ENCODE results near the gene LHX4.

LHX4 gene

DNA sequence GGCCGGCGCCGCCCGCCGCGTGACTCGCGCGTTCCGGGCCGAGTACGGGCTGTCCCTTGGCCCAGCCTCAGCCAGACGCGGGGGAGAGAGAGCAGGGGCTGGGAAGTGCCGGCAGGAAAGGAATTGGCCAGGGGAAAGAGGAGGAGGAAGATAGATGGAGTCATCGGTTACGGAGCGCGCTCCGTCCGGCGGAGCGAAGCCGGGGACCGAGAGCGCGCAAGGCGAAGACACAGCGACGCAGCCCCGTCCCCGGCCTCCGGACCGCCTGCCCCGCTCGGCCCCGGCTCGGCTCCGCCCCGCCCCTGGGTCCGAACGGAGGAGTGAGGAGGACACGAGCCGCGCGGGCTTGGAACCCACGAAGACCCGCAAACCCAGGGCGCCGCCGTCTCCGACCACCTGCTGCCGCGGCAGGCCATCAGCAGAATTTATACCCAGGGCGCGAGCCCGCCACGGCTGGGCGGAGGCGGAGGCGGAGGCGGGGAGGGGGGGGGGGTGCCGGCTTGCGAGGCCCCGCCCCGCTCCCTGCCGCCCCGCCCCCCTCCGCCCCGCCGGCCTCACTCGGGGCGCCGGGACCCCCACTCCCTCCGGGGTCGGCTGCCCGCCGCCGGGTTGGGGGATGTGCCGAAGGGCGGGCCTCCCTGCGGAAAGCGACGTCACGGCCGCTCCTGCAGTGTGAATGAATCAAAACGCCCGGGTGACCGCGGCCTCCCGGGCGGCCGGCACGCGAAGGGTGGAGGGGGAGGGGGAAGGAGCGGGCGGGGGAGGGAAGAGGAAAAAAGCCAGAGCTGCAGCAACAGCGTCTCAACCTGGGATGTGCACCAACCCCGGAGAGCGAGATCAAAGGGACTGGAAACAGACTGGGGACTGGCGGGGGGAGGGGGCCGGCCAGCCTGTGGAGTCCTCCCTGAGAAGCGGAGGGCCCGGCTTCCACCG lies at the start of gene LHX4:
TSS of gene LHX4 (plus strand) at position 782 of the 933 bp plus-strand sequence. CDS start 266 bp downstream, outside the sequence.
- peak; percentile 70 for DNase-seq

DNA sequence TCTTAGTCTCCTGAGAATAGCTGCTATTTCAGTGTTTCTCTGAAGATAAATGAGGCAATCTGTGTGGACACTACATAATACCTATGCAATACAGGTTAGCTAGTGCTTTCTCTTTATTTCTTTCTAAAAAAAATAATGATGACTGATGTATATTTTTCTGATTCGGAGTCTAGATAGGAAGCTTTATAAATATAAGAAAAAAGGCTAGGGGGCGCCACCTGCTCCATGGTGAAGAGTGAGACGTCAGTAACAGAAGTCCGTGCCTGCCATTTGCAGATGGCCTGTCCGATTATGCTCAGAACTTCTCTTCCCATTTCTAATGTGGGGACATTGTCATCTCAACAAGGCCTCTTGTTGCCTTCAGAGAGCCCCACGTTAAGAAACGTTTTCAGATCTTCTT lies 49.0 kb upstream of the LHX4 start:
- DNase-seq = no peak

DNA sequence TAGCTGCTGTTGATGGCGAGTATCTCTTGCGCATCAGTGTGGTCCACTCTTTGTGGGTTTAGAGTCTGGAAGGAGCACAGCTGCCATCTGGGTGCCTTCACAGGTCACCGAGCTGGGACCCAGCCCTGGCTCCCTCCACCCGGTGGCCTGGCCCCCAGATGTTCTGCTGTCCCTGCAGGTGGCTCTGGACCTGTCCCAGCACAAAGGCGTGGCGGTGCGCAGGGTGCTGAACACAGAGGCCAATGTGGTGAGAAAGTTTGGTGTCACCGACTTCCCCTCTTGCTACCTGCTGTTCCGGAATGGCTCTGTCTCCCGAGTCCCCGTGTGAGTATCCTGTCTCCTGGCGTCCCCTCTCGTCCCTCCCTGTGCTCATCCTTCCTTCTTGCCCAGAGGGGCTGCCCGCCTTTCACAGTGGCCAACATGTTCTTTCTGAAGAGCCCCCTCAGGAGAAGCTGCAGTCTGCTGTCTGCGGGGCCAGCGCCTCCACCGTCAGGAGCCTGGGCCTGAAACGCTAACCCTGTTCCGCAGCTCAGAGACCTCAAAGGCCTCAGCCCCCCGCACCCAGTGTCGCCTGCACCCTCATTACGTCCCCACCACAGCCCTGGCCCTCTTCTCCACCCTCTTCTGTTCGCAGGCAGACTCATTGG lies 47.9 kb upstream of the LHX4 start:
- no peak for DNase-seq

DNA sequence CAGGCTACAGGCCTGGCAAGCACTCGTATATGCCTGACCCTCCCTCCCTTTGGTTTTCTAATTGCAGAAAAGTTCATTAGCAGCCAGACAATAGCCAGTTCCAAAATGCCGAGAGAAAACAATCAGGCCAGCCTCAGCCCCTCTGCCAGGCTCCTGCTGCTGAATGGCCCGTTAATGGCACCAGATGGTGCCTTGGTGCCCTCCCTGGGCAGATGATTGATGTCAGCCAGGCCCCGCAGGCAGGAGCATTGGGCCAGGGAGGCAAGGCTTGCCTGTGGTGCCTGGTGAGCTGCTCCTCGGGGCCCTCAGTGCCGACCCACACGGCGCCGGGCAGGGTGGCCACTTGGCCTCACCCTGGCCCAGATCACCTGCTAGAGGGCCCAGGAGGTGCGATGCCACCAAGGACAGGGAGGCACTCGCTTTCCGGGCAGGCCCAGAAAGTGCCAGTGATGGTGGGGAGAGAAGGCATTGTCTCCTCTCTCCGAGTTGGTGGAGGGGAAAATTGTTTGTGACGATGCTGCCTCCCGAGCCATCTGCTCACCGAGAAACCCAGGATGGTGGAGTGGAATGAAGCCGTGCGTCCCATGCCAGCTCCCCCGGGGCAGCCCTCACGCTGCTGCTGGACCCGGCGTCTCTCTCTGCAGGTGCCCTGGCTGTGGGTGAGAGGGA lies 47.3 kb upstream of the LHX4 start:
- no peak for DNase-seq

DNA sequence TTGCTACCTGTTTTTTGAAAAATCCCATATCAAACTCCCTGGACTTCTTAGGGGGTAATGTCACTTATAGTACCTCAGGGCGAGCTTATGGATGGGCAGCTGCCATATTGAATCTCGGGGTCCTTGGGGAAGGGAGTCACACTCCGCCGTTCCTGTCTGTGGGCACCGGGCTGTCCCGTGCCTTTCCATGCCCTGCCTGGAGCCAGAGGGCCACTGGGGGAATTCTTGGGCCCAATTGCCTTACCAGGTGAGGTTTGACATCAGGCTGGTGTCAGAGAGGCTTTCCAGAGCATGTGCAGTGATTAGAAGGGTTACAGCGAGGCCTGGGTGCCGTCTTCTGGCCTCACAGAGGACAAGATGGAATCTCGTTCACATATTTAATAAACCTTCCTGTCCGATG lies 46.6 kb upstream of the LHX4 start:
- DNase-seq = no peak

DNA sequence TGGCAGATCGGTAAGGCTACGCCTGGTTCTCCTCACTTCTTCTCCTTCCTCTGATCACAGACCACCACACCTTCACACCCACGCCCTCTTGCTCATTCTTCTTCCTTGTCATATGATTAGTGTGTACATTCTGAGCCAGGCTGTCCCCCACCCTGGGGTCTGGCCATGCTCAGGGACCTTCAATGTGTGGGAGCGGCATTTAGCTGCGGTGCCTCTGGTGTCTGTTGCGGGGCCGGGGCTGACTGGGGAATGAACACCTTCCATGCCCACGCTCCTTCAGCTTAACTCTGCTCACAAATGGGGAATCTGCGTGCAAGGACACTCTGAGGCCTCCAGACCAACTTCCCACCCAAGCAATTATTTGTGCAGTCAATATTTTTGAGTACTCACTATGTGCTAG lies 46.0 kb upstream of the LHX4 start:
- no peak for DNase-seq

DNA sequence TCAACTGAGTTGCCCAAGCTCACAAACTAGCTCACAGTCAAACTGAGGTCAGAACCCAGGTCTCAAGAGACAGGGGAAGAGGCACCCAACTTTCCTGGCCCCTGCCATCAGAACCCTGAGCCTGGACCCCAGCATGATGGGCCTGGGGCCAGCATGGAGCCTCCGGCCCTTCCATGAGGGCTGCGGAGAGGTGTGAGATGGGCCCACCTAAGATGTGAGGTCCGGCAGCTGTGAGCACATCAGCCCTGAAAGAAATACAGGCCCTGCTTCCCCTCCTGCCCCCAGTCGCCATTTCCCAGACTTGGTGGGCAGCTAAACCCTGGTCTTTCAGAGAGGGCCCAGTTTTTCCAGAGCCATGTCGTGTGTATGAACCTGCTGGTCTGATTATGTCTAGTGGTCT lies 44.8 kb upstream of the LHX4 start:
- DNase-seq = no peak

DNA sequence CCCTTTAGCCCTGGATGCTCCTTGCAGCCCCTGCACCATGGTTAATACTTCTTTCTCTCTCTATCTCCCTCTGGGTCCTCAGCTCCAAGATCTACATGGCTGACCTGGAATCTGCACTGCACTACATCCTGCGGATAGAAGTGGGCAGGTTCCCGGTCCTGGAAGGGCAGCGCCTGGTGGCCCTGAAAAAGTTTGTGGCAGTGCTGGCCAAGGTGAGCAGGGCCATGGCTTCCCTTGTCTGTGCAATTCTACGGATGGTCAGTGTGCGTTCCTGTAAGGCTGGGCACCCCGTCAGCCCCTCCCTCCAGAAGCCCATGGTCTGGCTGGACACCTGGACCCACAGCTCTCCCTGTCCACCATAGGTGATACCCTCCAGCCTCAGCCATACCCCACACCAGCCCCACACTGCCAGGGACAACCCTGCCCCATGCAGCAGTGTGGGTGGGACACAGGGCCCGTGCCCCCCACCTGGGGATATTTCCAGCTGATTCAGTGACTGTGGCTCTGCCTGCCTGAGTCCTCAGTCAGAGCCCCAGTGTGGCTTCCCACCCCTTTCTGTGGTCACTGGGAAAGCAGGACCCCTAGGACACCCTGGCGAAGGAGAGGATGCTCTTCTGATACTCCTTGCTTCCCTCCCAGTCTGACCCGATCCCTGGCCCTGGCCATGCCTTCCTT lies 44.0 kb upstream of the LHX4 start:
- no peak for DNase-seq

DNA sequence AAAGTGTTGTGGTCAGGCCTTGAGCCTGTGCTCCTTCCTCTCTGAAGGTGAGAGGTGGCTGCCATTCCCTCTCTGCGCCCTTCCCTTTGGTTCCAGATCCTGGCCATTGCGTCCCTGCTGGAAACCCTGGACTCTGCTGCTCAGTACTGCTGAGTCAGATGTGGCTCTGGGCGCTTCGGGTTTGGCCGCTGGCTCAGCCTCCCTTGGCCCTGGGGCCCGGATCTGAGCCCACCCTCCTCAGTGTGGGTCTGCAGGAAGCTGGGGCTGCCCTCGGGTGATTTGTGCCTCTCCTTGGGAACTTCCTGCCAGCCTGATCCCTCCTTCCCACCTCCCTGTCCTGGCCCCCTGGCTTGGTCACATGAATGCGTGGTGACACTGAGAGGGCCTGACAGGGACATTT lies 43.2 kb upstream of the LHX4 start:
- no peak for DNase-seq

DNA sequence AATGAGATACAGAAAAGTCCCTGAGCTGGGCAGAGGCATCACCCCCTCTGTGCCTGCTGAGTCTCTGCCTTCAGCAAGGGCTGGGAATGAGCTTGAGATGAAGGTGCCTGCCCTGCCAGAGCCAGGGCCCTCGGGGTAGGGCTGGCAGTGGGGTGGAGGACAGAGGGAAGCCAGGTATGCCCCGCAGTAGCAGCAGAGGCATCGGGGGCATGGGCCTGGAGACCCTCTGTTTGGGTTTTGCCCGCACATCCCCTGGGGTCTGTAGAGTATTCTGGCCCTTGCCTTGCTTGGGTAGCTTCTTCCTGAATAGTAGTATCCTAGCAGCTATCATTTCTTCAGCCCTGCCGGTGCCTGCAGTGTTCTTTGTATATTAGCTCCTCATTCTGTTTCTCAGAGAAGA lies 42.4 kb upstream of the LHX4 start:
- no peak for DNase-seq

DNA sequence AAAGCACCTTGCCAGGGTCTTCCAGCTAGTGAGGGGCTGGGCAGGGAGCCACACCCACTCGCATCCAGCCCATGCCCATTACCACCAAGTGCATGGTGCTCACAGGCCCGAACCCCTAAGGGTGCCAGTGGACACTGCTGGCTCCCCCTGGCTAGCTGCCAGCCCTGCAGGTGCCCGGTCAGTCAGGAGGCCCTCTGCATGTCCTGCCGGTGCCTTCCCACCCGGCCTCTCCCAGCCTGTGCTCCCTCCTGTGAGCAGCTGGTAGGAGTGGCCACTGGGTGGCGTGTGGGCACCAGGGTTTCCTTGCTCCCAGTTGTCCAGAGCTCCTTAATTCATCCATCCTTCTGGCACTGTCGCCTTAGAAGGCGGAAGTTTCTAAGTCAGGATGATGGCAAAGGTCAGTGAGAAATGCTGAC lies 42.0 kb upstream of the LHX4 start:
- DNase-seq = no peak

DNA sequence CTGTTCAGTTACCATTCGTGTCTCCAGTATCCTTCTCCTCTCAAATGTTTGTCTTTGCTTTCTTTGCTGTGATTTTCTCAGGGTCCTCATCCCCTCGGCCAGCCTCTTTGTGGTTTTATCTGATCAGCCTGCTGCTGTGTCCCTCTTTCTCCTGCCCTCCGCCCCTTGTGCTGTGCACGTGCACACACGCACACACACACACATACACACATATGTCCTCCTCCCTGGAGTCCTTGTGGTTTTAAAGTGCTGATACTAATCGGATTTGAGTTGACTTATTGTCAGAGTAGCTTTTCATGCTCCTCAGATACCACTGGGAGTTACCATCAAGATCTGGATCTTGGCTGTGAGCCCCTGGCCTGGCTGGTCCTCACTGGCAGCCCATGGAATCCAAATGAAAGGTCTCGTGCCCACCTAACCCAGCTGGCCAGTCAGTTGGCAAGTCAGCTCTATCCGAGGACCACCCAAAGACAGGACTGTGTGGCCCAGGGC lies 41.3 kb upstream of the LHX4 start:
- no peak for DNase-seq

DNA sequence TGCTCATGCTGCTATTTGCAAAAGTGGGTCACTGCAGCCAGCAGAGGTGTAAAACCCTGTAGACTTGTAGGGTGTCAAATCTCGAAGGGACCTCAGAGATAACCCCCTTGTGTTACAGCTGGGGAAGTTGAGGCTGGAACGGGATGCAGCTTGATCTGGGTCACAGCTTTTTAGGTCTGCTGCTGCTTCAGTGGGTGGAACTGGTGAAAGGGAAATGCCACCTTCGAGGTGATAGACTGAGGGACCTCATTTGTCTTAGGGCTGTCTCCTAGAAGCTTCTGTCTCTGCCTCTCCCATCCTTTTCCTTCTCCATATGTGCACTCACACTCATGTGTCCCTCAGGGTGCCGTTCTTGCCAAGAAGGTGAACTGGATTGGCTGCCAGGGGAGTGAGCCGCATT lies 40.0 kb upstream of the LHX4 start:
- DNase-seq = no peak

DNA sequence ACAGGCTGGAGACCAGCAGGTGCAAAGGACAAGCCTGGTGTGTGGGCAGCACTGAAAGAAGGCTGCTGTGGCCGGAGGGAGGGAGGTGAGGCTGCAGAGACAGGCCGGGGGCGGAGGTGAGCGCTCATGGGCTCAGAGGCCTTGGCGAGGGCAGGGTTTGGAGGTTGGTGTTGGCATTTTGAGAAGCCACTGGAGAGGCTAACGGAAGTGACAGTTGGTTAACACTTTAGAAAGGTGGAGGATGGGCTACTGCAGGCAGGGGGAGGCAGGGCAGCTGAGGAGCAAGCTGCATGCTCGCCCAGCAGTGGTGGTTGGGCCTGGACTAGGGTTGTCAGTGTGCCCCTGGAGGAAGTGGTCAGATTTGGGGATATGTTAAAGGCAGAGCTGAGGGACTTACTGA lies 37.9 kb upstream of the LHX4 start:
- DNase-seq = no peak

DNA sequence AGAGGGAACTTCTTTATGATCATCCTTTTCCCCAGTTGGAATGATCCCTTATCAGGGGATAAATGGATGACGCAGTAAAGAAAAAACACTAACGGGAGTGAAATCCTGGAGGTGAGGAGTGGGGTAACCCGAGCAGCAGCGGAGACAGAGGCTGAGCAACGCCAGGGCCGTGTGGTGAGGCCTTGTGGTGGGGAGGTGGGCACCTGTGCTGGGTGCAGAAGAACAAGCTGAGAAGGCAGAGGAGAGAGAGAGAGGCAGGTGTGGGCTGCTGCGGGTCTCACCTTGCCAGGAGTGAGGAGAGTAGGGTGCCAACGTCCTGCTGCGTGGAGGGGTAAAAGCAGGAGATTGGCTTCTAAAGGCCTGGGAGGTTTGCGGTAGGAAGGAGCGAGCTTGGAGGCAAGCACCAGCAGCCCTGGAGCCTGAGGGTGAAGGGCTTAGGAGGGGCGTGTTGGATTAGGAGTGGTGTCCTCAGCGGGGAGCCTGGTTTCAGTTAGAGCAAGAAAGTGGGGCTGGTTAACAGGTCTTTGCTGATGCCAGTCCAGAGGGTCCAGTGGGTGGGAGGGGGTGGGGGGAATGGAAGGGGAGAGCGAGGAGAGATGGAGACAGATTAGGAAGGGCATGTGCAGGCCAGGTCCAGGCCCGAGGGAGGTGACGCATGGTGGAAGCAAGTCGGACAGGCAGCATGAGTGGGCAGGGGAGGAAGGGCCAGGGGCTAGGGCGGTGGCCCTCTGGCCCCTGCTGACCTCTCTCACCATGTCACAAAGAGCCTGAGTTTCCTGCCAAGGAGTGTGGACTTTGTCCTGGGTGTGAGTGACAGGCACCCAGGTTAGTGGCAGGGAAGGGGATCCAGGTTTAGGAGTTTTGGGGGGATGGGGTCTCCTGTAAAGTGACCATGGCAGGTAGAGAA lies 36.7 kb upstream of the LHX4 start:
- no peak for DNase-seq

DNA sequence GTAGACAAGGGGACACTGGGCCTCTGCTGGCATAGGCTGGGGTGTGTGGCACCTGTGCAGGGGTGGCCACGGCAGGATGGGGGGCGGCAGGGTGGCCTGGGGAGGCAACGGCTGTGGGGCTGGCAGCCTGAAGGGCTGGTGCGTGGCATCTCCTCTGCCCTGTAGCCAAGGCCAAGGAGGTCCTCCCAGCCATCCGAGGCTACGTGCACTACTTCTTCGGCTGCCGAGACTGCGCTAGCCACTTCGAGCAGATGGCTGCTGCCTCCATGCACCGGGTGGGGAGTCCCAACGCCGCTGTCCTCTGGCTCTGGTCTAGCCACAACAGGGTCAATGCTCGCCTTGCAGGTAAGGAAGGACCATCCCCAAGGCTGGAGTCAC lies 36.0 kb upstream of the LHX4 start:
- DNase-seq = no peak

DNA sequence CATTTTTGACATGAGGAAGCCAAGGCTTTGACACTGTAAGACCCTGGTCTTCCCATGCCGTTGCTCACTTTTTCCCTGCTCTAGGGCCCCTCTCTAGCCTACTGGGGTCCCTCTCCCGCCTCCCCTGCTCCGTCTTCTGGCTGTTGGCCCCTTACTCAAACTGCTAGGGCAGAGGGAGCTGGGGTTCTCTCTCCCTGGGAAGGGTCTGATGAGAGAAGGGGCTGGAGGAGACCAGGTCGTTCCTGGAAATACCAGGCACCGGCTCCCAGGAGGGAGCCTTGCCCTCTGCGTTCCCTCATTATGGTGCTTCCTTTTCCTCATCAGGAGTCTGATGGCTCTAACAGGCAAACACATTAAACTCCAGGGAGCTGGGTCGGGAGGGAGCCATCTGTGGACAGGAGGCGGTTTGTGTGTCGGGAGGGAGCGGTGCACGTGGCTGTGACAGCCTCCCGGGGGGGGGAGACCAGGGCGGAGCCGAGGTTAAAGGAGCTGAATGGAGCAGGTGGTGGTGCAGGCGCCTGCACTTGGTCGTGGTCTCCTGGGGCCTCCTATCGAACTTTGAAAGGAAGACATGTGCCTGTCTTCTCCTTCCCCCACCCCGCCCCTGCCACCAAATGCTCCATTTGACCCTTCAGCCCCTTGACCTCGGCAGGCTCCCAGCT lies 35.4 kb upstream of the LHX4 start:
- no peak for DNase-seq

DNA sequence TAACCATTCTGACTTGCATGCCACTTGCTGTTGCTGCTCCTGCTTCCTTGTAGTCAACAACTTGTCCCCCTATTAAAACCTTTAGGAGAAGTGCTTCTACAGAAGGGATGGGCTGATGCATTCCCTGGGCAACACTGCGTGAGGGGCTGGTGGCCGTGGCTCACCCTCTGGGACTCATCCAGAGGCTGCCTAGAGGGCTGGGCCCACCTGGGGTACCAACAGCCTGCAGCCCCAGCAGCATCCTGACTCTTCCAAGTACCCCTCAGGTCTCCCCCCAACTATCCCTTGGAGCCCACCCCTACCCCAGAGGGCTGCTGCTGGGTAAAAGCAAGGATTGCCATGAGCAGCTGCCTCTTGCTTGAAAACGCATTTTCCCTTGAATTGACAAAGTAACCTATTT lies 34.7 kb upstream of the LHX4 start:
- no peak for DNase-seq

DNA sequence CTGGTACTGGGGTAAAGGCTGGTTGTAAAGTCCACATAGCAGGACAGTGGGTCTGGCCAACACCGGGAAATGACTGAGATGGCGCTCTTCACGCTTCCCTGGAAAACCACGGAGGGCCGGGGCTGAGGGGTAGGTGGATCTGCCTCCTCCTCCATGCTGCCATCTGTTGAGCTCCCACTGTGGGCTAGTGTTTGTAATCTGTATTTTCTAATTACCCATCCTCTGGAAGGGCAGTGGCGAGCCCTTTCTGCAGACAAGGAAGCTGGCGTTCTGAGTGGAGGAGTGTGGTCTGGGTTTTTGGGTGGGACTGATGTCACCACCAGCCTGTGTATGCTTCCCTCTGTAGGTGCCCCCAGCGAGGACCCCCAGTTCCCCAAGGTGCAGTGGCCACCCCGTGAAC lies 34.1 kb upstream of the LHX4 start:
- no peak for DNase-seq

DNA sequence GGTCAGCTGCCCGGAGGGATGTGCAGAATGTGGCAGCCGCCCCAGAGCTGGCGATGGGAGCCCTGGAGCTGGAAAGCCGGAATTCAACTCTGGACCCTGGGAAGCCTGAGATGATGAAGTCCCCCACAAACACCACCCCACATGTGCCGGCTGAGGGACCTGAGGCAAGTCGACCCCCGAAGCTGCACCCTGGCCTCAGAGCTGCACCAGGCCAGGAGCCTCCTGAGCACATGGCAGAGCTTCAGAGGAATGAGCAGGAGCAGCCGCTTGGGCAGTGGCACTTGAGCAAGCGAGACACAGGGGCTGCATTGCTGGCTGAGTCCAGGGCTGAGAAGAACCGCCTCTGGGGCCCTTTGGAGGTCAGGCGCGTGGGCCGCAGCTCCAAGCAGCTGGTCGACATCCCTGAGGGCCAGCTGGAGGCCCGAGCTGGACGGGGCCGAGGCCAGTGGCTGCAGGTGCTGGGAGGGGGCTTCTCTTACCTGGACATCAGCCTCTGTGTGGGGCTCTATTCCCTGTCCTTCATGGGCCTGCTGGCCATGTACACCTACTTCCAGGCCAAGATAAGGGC lies 33.5 kb upstream of the LHX4 start:
- DNase-seq = no peak

DNA sequence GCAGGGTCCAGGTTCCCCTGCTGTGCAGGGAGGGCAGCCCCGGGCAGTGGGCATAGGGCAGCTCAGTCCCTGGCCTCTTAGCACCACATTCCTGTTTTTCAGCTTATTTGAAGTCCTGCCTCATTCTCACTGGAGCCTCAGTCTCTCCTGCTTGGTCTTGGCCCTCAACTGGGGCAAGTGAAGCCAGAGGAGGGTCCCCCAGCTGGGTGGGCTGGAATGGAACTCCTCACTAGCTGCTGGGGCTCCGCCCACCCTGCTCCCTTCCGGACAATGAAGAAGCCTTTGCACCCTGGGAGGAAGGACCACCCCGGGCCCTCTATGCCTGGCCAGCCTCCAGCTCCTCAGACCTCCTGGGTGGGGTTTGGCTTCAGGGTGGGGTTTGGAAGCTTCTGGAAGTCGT lies 32.8 kb upstream of the LHX4 start:
- no peak for DNase-seq
